Adrenal gland (tissue), 5 donors: ENCODE data around the gene BCAR1.

Experiments
- POLR2A ChIP-seq, 2 donors: fragments of 450-650 bp; IDR thresholded peaks; one replicate each; pipeline ENCODE4 v1.6.1; 2017; ENCODE audit warnings: antibody characterized with exemption in 2 of 2, mild to moderate bottlenecking in 2 of 2, moderate library complexity in 1 of 2
- TF ChIP-seq, protein P1 (sequence below), 6 experiments: fragments of 450-650 bp in 4 of 6; fragments of 200-600 bp in 2 of 6; sonication (generic) in 1 of 6; IDR thresholded peaks; 1 replicate in 5 of 6; 2 replicates in 1 of 6; pipeline versions ENCODE4 v1.5.1 to v1.8.0; 2016 to 2021; ENCODE audit warnings: antibody characterized with exemption in 6 of 6, mild to moderate bottlenecking in 2 of 6, moderate library complexity in 1 of 6
- donor health status: DM: no; HTN: no; CAD: no.

DNA sequence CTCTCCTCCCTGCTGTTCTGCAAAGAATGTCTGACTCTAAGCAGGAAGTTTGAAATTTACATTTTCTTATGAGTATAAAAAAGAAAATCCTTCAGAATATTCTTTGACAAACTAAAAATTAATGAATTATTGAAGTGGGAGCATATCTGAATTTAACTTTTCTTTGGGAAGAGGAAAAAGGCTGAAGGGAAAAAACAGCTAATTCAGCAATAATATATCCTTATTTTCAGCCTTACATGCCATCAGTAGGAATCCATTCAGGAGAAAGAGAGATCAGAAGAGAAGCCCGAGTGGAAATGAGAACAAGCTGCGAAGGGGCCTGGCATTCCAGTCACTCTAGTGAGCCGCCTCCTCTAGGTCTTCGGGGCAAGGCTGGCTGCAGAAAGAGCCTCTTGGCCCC is 41.7 kb upstream of the BCAR1 start:
- TF ChIP-seq, protein P1, sequence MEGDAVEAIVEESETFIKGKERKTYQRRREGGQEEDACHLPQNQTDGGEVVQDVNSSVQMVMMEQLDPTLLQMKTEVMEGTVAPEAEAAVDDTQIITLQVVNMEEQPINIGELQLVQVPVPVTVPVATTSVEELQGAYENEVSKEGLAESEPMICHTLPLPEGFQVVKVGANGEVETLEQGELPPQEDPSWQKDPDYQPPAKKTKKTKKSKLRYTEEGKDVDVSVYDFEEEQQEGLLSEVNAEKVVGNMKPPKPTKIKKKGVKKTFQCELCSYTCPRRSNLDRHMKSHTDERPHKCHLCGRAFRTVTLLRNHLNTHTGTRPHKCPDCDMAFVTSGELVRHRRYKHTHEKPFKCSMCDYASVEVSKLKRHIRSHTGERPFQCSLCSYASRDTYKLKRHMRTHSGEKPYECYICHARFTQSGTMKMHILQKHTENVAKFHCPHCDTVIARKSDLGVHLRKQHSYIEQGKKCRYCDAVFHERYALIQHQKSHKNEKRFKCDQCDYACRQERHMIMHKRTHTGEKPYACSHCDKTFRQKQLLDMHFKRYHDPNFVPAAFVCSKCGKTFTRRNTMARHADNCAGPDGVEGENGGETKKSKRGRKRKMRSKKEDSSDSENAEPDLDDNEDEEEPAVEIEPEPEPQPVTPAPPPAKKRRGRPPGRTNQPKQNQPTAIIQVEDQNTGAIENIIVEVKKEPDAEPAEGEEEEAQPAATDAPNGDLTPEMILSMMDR (IDR thresholded peaks at IDR 0.05) = no peak
- no peak for TF ChIP-seq POLR2A (IDR thresholded peaks at IDR 0.05)
